Vagina (tissue), 2 donors: Measurements from ENCODE around the gene ATR. TPM values are rescaled to one million over a fixed set of nuclear protein-coding genes. Genes with fewer than 3 reads are reported as not detected.
"Not testable (repeated sequence)": the region's sequence is repeated elsewhere in the genome, so short reads cannot be mapped to it uniquely, and the experiment has no call there.

Source experiments
- DNase-seq, 2 donors: peaks; one replicate each; pipeline ENCODE4 v3.0.0-alpha.2; 2017; ENCODE audit errors: extremely low spot score in 2 of 2
- H3K27ac ChIP-seq: fragments of 200-600 bp; sonication (generic); one replicate; pipeline ENCODE4 v1.5.1; 2019
- H3K27me3 ChIP-seq: fragments of 200-600 bp; sonication (generic); one replicate; pipeline ENCODE4 v1.5.1; 2019
- H3K36me3 ChIP-seq, 2 donors: fragments of 200-600 bp; sonication (generic); one replicate each; pipeline ENCODE4 v1.5.1; 2017 to 2019
- H3K4me1 ChIP-seq: fragments of 200-600 bp; sonication (generic); one replicate; pipeline ENCODE4 v1.5.1; 2019
- H3K4me3 ChIP-seq, 2 donors: fragments of 200-600 bp; sonication (generic); 1 replicate in 1 of 2; 2 replicates in 1 of 2; pipeline ENCODE4 v1.5.1; 2016 to 2019
- H3K9me3 ChIP-seq: fragments of 200-600 bp; sonication (generic); one replicate; pipeline ENCODE4 v1.5.1; 2019
- POLR2A ChIP-seq, 2 donors: fragments of 450-650 bp; IDR thresholded peaks; one replicate each; pipeline ENCODE4 v1.6.1; 2017; ENCODE audit warnings: antibody characterized with exemption in 2 of 2, mild to moderate bottlenecking in 2 of 2, moderate library complexity in 2 of 2
- POLR2AphosphoS5 ChIP-seq, 2 donors: sonication (generic); formaldehyde crosslinking; IDR thresholded peaks; one replicate each; pipeline ENCODE4 v1.9.0; 2017; ENCODE audit warnings: antibody characterized with exemption in 2 of 2, mild to moderate bottlenecking in 2 of 2, low read depth in 1 of 2; ENCODE audit not compliant: insufficient read depth in 1 of 2
- intact Hi-C: fragments of 100-400 bp; cut with DNase I; formaldehyde crosslinking; loops from one replicate; pipeline ENCODE4 v1.15.1; 2023
- total RNA-seq: library from RNA; depleted of rRNA; stranded (reverse); fragments of >200 nt; gene quantifications from one replicate; pipeline ENCODE4 v1.2.3, GENCODE V29; 2016
- TF ChIP-seq, protein P1 (sequence below), 3 experiments: fragments of 450-650 bp in 2 of 3; fragments of 200-600 bp in 1 of 3; sonication (generic) in 1 of 3; IDR thresholded peaks; one replicate each; pipeline ENCODE4 v1.5.1; 2017 to 2019; ENCODE audit warnings: antibody characterized with exemption in 3 of 3, mild to moderate bottlenecking in 2 of 3, moderate library complexity in 2 of 3

The ATR gene
- total RNA-seq, 1 donor from 2014 or later: 22.6 TPM

DNA sequence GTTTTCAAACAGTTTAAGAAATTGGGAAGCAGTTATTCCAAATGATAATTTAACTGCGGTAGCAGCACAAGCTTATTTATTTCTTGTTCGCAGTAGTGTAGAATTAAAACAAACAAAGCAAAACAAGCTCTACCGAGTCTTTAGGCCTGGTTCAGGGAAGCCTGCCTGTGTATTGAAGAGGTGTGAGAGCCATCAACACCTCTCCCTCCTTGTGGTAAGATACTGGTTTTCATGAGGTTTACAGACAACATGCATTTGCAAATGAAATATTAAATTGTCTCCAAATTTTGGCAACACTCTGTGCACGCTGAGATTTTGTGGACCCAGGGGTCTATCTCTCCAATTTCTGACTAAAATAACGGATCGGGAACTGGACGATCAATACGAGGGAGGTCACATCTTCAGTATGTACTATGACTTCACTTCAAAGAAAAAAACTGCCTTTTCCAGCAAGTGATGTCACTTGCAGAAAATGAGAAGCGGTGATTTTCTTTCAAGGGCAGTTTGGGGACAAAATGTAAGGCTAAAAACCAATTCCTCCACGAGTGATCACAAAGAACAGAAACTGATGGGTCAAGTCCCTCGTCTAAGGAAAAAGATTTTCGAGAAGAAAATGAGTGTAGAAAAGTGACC, 721 bp downstream of the ATR start:
- no peaks in the 10 kb centered on the region for H3K27me3 ChIP-seq
- peak overlapping the region; percentile 94 for H3K27ac ChIP-seq
- DNase-seq: no peak
- H3K4me1 ChIP-seq: peaks cover 33% of the 10 kb centered on the region
- peak overlapping the region; percentile 94 to 99 for H3K4me3 ChIP-seq
- intact Hi-C loops: no loop called here
- TF ChIP-seq POLR2AphosphoS5 (IDR thresholded peaks at IDR 0.05; ENCODE audit: insufficient read depth in 1 of 2, low read depth in 1 of 2) (no peak), POLR2A (IDR thresholded peaks at IDR 0.05) (no peak)
- TF ChIP-seq, protein P1, sequence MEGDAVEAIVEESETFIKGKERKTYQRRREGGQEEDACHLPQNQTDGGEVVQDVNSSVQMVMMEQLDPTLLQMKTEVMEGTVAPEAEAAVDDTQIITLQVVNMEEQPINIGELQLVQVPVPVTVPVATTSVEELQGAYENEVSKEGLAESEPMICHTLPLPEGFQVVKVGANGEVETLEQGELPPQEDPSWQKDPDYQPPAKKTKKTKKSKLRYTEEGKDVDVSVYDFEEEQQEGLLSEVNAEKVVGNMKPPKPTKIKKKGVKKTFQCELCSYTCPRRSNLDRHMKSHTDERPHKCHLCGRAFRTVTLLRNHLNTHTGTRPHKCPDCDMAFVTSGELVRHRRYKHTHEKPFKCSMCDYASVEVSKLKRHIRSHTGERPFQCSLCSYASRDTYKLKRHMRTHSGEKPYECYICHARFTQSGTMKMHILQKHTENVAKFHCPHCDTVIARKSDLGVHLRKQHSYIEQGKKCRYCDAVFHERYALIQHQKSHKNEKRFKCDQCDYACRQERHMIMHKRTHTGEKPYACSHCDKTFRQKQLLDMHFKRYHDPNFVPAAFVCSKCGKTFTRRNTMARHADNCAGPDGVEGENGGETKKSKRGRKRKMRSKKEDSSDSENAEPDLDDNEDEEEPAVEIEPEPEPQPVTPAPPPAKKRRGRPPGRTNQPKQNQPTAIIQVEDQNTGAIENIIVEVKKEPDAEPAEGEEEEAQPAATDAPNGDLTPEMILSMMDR (IDR thresholded peaks at IDR 0.05): no peak
- H3K9me3 ChIP-seq: no peaks in the 10 kb centered on the region
- no peaks in the 10 kb centered on the region for H3K36me3 ChIP-seq

DNA sequence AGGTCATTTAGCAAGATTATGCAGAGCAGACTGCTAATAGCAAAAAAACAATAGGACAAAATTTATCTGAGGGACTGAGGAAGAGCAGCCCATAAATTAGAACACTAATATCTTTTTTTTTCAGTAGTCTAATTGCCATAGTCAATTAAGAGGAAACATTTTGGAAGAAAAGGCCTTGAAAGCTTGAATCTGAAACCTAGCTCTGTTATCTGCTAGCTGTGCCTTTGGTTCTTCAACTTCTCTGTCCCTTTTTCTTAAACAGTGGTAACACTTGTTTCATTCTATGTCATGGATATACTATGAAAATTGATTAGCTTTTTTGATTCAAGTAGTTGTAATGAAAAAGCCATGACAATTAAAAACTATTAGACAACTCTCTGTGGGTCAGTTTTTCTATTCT, 1.7 kb downstream of the ATR start:
- Histone ChIP-seq H3K4me1 (peaks cover 33% of the 10 kb centered on the region), H3K27me3 (no peaks in the 10 kb centered on the region), H3K27ac (no peak overlapping the region), H3K9me3 (no peaks in the 10 kb centered on the region), H3K4me3 (no peak overlapping the region), H3K36me3 (no peaks in the 10 kb centered on the region)
- DNase-seq: no peak
- intact Hi-C loops: no loop called here
- TF ChIP-seq, protein P1 (IDR thresholded peaks at IDR 0.05): no peak
- TF ChIP-seq POLR2AphosphoS5 (IDR thresholded peaks at IDR 0.05; ENCODE audit: insufficient read depth in 1 of 2, low read depth in 1 of 2) (no peak), POLR2A (IDR thresholded peaks at IDR 0.05) (no peak)

DNA sequence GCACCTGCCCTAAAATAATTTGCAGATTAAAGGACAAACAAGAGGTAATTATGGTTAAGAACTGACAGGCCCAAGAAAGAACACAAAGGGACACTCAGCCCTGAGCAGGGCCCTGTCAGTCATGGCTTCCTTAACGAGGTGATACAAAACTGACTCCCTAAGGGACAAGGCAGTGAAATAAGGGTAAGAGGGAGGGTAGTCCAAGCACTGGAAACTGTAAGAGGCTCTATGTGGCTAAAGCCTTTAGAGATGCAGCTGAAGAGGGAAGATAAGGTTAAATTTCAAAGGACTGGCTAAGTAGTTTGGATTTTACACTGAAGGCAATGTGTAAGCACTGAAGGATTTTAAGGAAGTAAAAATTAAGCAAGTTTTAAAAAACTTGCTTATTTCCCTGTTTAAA, 3.9 kb downstream of the ATR start:
- Histone ChIP-seq H3K36me3 (no peaks in the 10 kb centered on the region), H3K27ac (no peak overlapping the region), H3K4me3 (no peak overlapping the region), H3K27me3 (no peaks in the 10 kb centered on the region), H3K4me1 (peaks cover 29% of the 10 kb centered on the region), H3K9me3 (no peaks in the 10 kb centered on the region)
- intact Hi-C loops: no loop called here
- TF ChIP-seq, protein P1 (IDR thresholded peaks at IDR 0.05): no peak
- no peak for TF ChIP-seq POLR2AphosphoS5 (IDR thresholded peaks at IDR 0.05; ENCODE audit: insufficient read depth in 1 of 2, low read depth in 1 of 2)
- no peak for TF ChIP-seq POLR2A (IDR thresholded peaks at IDR 0.05)
- no peak for DNase-seq

DNA sequence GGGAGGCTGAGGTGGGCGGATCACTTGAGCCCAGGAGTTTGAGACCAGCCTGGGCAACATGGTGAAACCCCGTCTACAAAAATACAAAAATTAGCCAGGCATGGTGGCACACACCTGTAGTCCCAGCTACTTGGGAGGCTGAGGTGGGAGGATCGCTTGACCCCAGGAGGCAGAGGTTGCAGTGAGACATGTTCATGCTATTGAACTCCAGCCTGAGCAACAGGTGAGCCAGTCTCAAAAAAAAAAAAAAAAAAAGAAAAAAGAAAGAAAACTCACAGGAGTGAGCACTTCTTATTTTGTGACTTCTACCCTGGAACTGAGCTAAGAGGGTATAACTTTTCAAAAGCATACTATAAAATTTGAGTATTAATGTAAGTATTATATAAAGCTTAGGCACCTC, 4.3 kb downstream of the ATR start:
- intact Hi-C loops: not testable (repeated sequence)

DNA sequence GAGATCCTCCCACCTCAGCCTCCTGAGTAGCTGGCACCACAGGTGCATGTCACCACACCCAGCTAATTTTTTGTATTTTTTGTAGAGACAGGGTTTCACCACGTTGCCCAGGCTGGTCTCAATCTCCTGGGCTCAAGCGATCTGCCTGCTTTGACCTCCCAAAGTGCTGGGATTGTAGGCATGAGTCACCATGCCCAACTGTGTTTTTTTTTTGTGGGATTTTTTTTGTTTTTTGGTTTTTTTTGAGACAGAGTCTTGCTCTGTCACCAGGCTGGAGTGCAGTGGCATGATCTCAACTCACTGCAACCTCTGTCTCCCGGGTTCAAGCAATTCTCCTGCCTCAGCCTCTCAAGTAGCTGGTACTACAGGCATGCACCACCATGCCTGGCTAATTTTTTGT, 9.1 kb downstream of the ATR start:
- H3K27me3 ChIP-seq, H3K4me3 ChIP-seq, H3K4me1 ChIP-seq, DNase-seq, intact Hi-C loops, H3K9me3 ChIP-seq, H3K27ac ChIP-seq: not testable (repeated sequence)
- H3K36me3 ChIP-seq: peaks cover 0 to 11% of the 10 kb centered on the region in 2 donors

More for the DNA sequence above, 4.3 kb downstream of the ATR start:
- not testable (repeated sequence) for DNase-seq, H3K4me3 ChIP-seq, H3K27me3 ChIP-seq, H3K27ac ChIP-seq, H3K36me3 ChIP-seq, H3K9me3 ChIP-seq
- peaks cover 25% of the 10 kb centered on the region for H3K4me1 ChIP-seq

DNA sequence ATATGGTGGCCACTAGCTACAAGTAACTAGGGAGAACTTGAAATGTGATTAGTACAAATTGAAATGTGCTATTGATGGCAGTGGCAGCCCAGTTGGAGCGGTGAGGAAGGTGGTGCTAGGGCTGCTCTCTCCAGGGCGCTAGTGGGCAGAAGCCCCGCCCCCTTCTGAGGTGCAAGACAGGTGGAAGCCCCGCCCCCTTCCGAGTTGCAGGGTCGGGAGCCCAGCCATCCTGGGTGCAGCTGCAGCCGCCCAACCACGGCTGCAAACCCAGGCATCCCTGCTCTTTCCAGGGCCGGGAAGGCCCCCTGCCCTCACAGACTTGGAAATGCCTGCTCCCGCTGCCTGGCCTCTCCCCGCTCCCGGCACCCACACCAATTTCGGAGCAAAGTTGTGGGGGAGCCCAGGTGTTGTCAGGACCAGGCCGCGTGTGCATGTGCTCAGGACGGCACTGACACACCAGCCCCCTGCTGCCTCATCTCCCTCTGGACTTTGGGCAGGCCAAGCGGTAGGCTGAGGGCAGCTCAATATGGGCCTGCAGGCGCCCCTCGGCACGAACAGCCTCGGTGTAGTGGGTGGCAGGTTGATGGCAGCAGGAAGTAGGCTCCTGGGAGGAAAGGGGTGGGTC, 10.0 kb downstream of the ATR start:
- intact Hi-C loops: no loop called here
- DNase-seq: no peak
- no peak for TF ChIP-seq POLR2AphosphoS5 (IDR thresholded peaks at IDR 0.05; ENCODE audit: insufficient read depth in 1 of 2, low read depth in 1 of 2)
- TF ChIP-seq POLR2A (IDR thresholded peaks at IDR 0.05): no peak
- TF ChIP-seq, protein P1 (IDR thresholded peaks at IDR 0.05): no peak
- Histone ChIP-seq H3K27me3 (no peaks in the 10 kb centered on the region), H3K9me3 (no peaks in the 10 kb centered on the region), H3K27ac (no peak overlapping the region), H3K4me1 (no peaks in the 10 kb centered on the region), H3K36me3 (peaks cover 0 to 11% of the 10 kb centered on the region in 2 donors), H3K4me3 (no peak overlapping the region)
